ENCODE measurements around the gene FBXO15. TPM values are rescaled to one million over a fixed set of nuclear protein-coding genes. Genes with fewer than 3 reads are reported as not detected.

The FBXO15 gene
- total and polyA plus RNA-seq, 2 donors (not counting 3 experiments of a cell fraction or from before 2014, with no cell fraction given), result not detected

GRCh38 chr18:74152857-74153256, 5.2 kb upstream of the FBXO15 start:
- H3K9me1 ChIP-seq (replicated peaks; ENCODE audit: control insufficient read depth, extremely low read depth, insufficient read depth, low read length), result no peaks in the 10 kb centered on the region
- dilution Hi-C loops (cut with MboI; ENCODE audit: extremely low pct_ligation_motif_present, low sequenced_read_pairs), result no loop called here
- peaks cover 17% of the 10 kb centered on the region for H3K4me1 ChIP-seq (ENCODE audit: control insufficient read depth, extremely low read depth, insufficient read depth, low read length)
- no peak overlapping the region for H3K9ac ChIP-seq (replicated peaks; ENCODE audit: extremely low read depth, insufficient read depth, low read length)
- ChIA-PET CTCF (interaction anchor here (1.1 to 1.3 kb wide), 2 partner anchors 9 to 190 kb away, joined by 4 to 5 read pairs; no protein-coding TSS in a partner anchor), POLR2A (no interaction called here)
- no peaks in the 10 kb centered on the region for H3K27me3 ChIP-seq (ENCODE audit: control insufficient read depth in 2 of 2, insufficient read depth in 2 of 2, low read length in 2 of 2)
- FAIRE-seq, result no peak
- intact Hi-C loops (cut with micrococcal nuclease), result no loop called here
- DNase-seq (ENCODE audit: low read depth, low spot score), result no peak
- H3K4me3 ChIP-seq (replicated peaks in 1 of 3; ENCODE audit: insufficient read depth in 1 of 3, low read depth in 1 of 3, low read length in 3 of 3), result no peak overlapping the region
- no peaks in the 10 kb centered on the region for H3K9me3 ChIP-seq (replicated peaks; ENCODE audit: control insufficient read depth, insufficient read depth, low read length)
- TF ChIP-seq POLR2A (IDR thresholded peaks at IDR 0.05; ENCODE audit: low read depth, low read length), result no peak
- TF ChIP-seq, protein P1, sequence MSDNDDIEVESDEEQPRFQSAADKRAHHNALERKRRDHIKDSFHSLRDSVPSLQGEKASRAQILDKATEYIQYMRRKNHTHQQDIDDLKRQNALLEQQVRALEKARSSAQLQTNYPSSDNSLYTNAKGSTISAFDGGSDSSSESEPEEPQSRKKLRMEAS (IDR thresholded peaks at IDR 0.05; ENCODE audit: insufficient read depth, insufficient read length), result no peak
- TF ChIP-seq GATA2 (IDR thresholded peaks at IDR 0.05; ENCODE audit: insufficient read depth, insufficient read length, low read depth, low read length), result no peak
- TF ChIP-seq FOS (IDR thresholded peaks at IDR 0.05; ENCODE audit: borderline replicate concordance, insufficient read depth, low read length), result no peak
- no peak for TF ChIP-seq JUN (IDR thresholded peaks at IDR 0.05; ENCODE audit: borderline replicate concordance, insufficient read depth, insufficient read length, low read depth)
- no peak for TF ChIP-seq MYC (IDR thresholded peaks at IDR 0.05; ENCODE audit: low read depth, low read length)
- TF ChIP-seq POLR2AphosphoS5 (IDR thresholded peaks at IDR 0.05; ENCODE audit: insufficient read depth, low read depth, low read length), result no peak
- no peak for TF ChIP-seq EZH2 (IDR thresholded peaks at IDR 0.05; ENCODE audit: borderline replicate concordance, low read depth, low read length, severe bottlenecking)
- TF ChIP-seq, protein P2, sequence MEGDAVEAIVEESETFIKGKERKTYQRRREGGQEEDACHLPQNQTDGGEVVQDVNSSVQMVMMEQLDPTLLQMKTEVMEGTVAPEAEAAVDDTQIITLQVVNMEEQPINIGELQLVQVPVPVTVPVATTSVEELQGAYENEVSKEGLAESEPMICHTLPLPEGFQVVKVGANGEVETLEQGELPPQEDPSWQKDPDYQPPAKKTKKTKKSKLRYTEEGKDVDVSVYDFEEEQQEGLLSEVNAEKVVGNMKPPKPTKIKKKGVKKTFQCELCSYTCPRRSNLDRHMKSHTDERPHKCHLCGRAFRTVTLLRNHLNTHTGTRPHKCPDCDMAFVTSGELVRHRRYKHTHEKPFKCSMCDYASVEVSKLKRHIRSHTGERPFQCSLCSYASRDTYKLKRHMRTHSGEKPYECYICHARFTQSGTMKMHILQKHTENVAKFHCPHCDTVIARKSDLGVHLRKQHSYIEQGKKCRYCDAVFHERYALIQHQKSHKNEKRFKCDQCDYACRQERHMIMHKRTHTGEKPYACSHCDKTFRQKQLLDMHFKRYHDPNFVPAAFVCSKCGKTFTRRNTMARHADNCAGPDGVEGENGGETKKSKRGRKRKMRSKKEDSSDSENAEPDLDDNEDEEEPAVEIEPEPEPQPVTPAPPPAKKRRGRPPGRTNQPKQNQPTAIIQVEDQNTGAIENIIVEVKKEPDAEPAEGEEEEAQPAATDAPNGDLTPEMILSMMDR (IDR thresholded peaks at IDR 0.05; ENCODE audit: extremely low read depth in 1 of 2, insufficient read depth in 1 of 2, low read depth in 1 of 2, low read length in 2 of 2), result no peak
- BruUV-seq (replicated peaks), result no TSS peak
- H3K36me3 ChIP-seq (ENCODE audit: control insufficient read depth in 2 of 2, extremely low read depth in 1 of 2, insufficient read depth in 2 of 2, low read length in 2 of 2), result peaks cover 8 to 12% of the 10 kb centered on the region in 2 experiments
- no peak overlapping the region for H3K27ac ChIP-seq (ENCODE audit: insufficient read depth, low read depth, low read length)
- H4K20me1 ChIP-seq (replicated peaks; ENCODE audit: control insufficient read depth, extremely low read depth, insufficient read depth, low read length), result no peaks in the 10 kb centered on the region
- no peak overlapping the region for H3K4me2 ChIP-seq (ENCODE audit: insufficient read depth, low read length)
- H3K79me2 ChIP-seq (ENCODE audit: control insufficient read depth, insufficient read depth, low read length), result peaks cover 58% of the 10 kb centered on the region
- no peak overlapping the region for H2AFZ ChIP-seq (ENCODE audit: low read depth, low read length)
